ENCODE data around the gene TMEM119.
"Not testable (repeated sequence)": the region's sequence is repeated elsewhere in the genome, so short reads cannot be mapped to it uniquely, and the experiment has no call there.

TMEM119 gene

GRCh38 chr12:108575199-108575912 lies 22.5 kb downstream of the TMEM119 start:
- DNase-seq: no peak
- Mint-ChIP-seq H3K4me3 (peak overlapping the region in 1 of 2 donors; percentile 29), H3K9me3 (peaks cover 0 to 14% of the 10 kb centered on the region in 2 donors), H3K4me1 (peaks cover 72% of the 10 kb centered on the region), H3K27me3 (no peaks in the 10 kb centered on the region), H3K27ac (no peak overlapping the region)
- no peak for ATAC-seq

GRCh38 chr12:108574276-108574675 lies 23.6 kb downstream of the TMEM119 start:
- H3K27ac Mint-ChIP-seq: peak overlapping the region in 1 of 2 donors; percentile 41

GRCh38 chr12:108573317-108573716 lies 24.6 kb downstream of the TMEM119 start:
- Mint-ChIP-seq H3K4me1 (peaks cover 92% of the 10 kb centered on the region), H3K27ac (no peak overlapping the region), H3K9me3 (peaks cover 0 to 4% of the 10 kb centered on the region in 2 donors), H3K4me3 (no peak overlapping the region), H3K27me3 (no peaks in the 10 kb centered on the region)
- DNase-seq (peak in 1 of 2 donors; percentile 55), ATAC-seq (peak; percentile 77)

More at GRCh38 chr12:108574276-108574675, 23.6 kb downstream of the TMEM119 start:
- not testable (repeated sequence) for ATAC-seq, H3K4me3 Mint-ChIP-seq, DNase-seq, H3K27me3 Mint-ChIP-seq
- peaks cover 83% of the 10 kb centered on the region for H3K4me1 Mint-ChIP-seq
- peaks cover 0 to 13% of the 10 kb centered on the region in 2 donors for H3K9me3 Mint-ChIP-seq

- peaks cover 98% of the 10 kb centered on the region for H3K4me1 Mint-ChIP-seq
- DNase-seq (peak in 1 of 2 donors; percentile 8), ATAC-seq (no peak)
- no peaks in the 10 kb centered on the region for H3K27me3 Mint-ChIP-seq
- no peak overlapping the region for H3K4me3 Mint-ChIP-seq
- no peaks in the 10 kb centered on the region for H3K9me3 Mint-ChIP-seq
- no peak overlapping the region for H3K27ac Mint-ChIP-seq
Measured at GRCh38 chr12:108572166-108572790, 25.6 kb downstream of the TMEM119 start.

- Mint-ChIP-seq H3K9me3 (no peaks in the 10 kb centered on the region), H3K4me1 (peaks cover 98% of the 10 kb centered on the region), H3K4me3 (no peak overlapping the region), H3K27me3 (no peaks in the 10 kb centered on the region), H3K27ac (no peak overlapping the region)
- ATAC-seq (no peak), DNase-seq (no peak)
Measured at GRCh38 chr12:108571609-108572165, 26.2 kb downstream of the TMEM119 start.

GRCh38 chr12:108570743-108571608 lies 26.9 kb downstream of the TMEM119 start:
- H3K9me3 Mint-ChIP-seq: no peaks in the 10 kb centered on the region
- H3K4me1 Mint-ChIP-seq: peaks cover 98% of the 10 kb centered on the region
- ATAC-seq: no peak
- no peak for DNase-seq
- no peak overlapping the region for H3K27ac Mint-ChIP-seq
- H3K4me3 Mint-ChIP-seq: no peak overlapping the region
- no peaks in the 10 kb centered on the region for H3K27me3 Mint-ChIP-seq

DNA sequence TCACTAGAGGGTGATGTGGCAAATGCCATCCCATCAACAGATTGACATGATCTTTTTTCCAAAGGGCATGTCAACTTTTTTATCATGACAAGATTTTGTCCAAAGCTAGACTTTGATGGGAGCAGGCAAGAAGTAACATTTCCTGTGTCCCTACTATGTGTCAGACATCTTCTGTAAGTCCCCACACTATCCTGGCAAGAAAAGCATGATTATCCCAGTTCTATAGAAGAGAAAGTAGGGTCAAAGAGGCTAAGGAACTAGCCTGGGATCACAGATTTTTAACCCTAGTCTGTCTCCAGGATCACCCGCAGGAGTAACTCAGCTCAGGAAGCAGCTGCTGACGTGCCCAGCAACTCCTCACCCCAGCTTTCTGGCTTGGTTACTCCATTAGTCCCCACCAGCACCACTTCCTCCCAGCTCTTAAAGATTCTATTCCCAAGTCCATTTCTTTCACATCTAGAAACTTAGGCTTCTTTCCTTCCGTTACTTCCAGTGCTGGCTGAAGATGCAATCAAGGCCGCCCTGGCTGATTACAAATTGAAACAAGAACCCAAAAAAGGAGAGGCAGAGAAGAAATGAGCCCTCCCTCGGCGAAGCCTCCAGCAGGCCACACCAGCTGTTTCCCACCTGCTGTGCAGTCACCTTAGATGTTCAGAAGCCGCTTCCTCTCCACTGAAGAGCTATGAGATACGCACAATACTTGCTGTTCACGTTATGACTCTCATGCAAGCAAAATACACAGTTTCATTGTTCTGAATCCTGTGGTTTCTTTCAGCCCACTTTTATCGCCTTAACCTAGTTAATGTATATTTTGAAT lies 29.3 kb downstream of the TMEM119 start:
- Mint-ChIP-seq H3K27ac (peak overlapping the region; percentile 86 to 92), H3K27me3 (no peaks in the 10 kb centered on the region), H3K4me1 (peaks cover 81% of the 10 kb centered on the region), H3K4me3 (peak overlapping the region; percentile 79 to 91), H3K9me3 (no peaks in the 10 kb centered on the region)
- ATAC-seq (peak; percentile 97), DNase-seq (peak; percentile 72 to 86)

DNA sequence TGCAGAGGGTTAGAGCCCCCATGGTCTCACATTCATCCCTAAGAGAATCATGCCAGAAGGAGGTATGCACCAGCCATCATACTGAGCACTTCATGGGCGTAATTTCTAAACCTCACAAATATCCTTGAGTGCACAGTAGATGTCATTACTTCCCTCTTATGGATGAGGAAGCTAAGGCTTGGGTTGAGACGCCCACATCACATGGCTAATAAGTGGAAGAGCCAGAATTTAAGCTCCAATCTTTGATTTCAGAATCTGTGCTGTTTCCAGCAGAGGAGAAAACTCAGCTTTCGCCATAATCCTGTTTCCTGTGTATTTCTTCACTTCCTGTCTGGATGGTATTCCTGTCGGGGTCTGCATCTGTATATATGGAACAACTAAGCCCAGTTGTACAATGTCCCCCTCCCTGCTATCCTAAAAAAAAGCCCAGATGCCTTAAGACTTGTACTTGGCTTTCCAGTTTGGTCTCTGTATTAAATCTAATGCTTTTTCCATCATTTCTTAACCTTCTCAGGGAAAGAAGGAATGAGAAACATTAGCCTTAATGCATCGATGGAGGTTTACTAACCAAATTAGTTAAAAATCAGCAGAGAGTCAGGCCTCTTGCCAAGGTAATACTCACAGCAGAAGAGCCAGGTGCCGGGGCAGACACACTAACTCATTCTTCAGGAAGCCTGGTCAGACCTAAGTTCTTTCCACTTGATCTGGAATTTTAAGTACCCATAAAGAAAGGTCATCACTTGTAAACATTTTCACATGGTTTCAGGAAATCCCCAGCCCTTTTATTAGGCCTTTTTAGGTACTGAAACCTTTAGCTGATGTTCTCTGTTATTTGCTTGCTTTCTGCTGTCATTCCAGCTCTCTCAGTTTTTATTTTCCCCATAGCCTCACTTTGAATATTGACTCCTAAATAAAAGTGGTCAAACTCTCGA lies 30.2 kb downstream of the TMEM119 start:
- H3K9me3 Mint-ChIP-seq: no peaks in the 10 kb centered on the region
- DNase-seq: no peak
- no peak overlapping the region for H3K27ac Mint-ChIP-seq
- H3K27me3 Mint-ChIP-seq: no peaks in the 10 kb centered on the region
- H3K4me1 Mint-ChIP-seq: peaks cover 72% of the 10 kb centered on the region
- H3K4me3 Mint-ChIP-seq: peak overlapping the region; percentile 79 to 91
- no peak for ATAC-seq

- DNase-seq (no peak), ATAC-seq (no peak)
- Mint-ChIP-seq H3K4me1 (peaks cover 60% of the 10 kb centered on the region), H3K27ac (peak overlapping the region in 1 of 2 donors; percentile 80), H3K4me3 (no peak overlapping the region), H3K9me3 (no peaks in the 10 kb centered on the region), H3K27me3 (no peaks in the 10 kb centered on the region)
Measured at GRCh38 chr12:108566452-108566851, 31.4 kb downstream of the TMEM119 start.

GRCh38 chr12:108565976-108566375 lies 31.9 kb downstream of the TMEM119 start:
- DNase-seq: peak; percentile 31 to 78
- peak overlapping the region in 1 of 2 donors; percentile 80 for H3K27ac Mint-ChIP-seq
- H3K9me3 Mint-ChIP-seq: no peaks in the 10 kb centered on the region
- H3K27me3 Mint-ChIP-seq: no peaks in the 10 kb centered on the region
- H3K4me3 Mint-ChIP-seq: peak overlapping the region in 1 of 2 donors; percentile 23
- peaks cover 57% of the 10 kb centered on the region for H3K4me1 Mint-ChIP-seq
- ATAC-seq: peak; percentile 22

- peaks cover 50% of the 10 kb centered on the region for H3K4me1 Mint-ChIP-seq
- H3K27ac Mint-ChIP-seq: no peak overlapping the region
- no peak overlapping the region for H3K4me3 Mint-ChIP-seq
Measured at GRCh38 chr12:108565146-108565545, 32.7 kb downstream of the TMEM119 start.

GRCh38 chr12:108564724-108565123 lies 33.2 kb downstream of the TMEM119 start:
- Mint-ChIP-seq H3K27ac (peak overlapping the region in 1 of 2 donors; percentile 59), H3K9me3 (no peaks in the 10 kb centered on the region), H3K27me3 (no peaks in the 10 kb centered on the region), H3K4me3 (peak overlapping the region in 1 of 2 donors; percentile 16), H3K4me1 (peaks cover 50% of the 10 kb centered on the region)
- ATAC-seq (no peak), DNase-seq (no peak)

More at GRCh38 chr12:108565146-108565545, 32.7 kb downstream of the TMEM119 start:
- no peak for DNase-seq
- no peak for ATAC-seq
- no peaks in the 10 kb centered on the region for H3K9me3 Mint-ChIP-seq
- no peaks in the 10 kb centered on the region for H3K27me3 Mint-ChIP-seq

- Mint-ChIP-seq H3K27ac (peak overlapping the region; percentile 96 to 97), H3K27me3 (no peaks in the 10 kb centered on the region), H3K4me3 (peak overlapping the region; percentile 99 to 100), H3K9me3 (no peaks in the 10 kb centered on the region), H3K4me1 (peaks cover 48% of the 10 kb centered on the region)
- ATAC-seq (no peak), DNase-seq (no peak)
Measured at GRCh38 chr12:108563804-108564151, 34.1 kb downstream of the TMEM119 start.
